Endothelial cell of umbilical vein (primary cell): ENCODE results near the gene CADM4. TPM values are rescaled to one million over a fixed set of nuclear protein-coding genes. Genes with fewer than 3 reads are reported as not detected.

Source experiments
- BruUV-seq: library from RNA; stranded (reverse); fragments of 400-500 nt; replicated peaks from 2 replicates; lab custom pipeline; 2021; lab: Mats Ljungman, UMichigan
- CTCF ChIA-PET: fragments of 300-600, 350-600 bp; sonication (Branson Sonifier 250); formaldehyde crosslinking; loops from one replicate; lab custom pipeline; 2021; ENCODE audit warnings: antibody characterized with exemption, inconsistent platforms; lab: Charles Lee
- POLR2A ChIA-PET: fragments of 300-600, 350-600 bp; sonication (Branson Sonifier 250); formaldehyde crosslinking; loops from one replicate; lab custom pipeline; 2021; ENCODE audit warnings: antibody characterized with exemption, inconsistent platforms; lab: Charles Lee
- DNase-seq: peaks from one replicate; pipeline ENCODE4 v3.0.0-alpha.2; 2011; ENCODE audit warnings: low read depth, low spot score
- FAIRE-seq: peaks from 2 replicates; lab custom pipeline; 2011; peaks lifted over from hg19 to GRCh38; lab: Jason Lieb, UNC
- H2AFZ ChIP-seq: 2 replicates; pipeline ENCODE4 v1.6.0; 2012; ENCODE audit warnings: low read depth, low read length, control low read depth, inconsistent platforms
- H3K27ac ChIP-seq: 2 replicates; pipeline ENCODE4 v1.5.1; 2011; ENCODE audit warnings: low read depth, mild to moderate bottlenecking, control low read depth, low read length, moderate library complexity; ENCODE audit not compliant: insufficient read depth
- H3K27me3 ChIP-seq, 2 experiments: 2 replicates each; pipeline versions ENCODE4 v1.6.0 to v1.6.1; 2011; ENCODE audit warnings: low read length in 2 of 2, mixed read lengths in 1 of 2; ENCODE audit not compliant: control insufficient read depth in 2 of 2, insufficient read depth in 2 of 2
- H3K36me3 ChIP-seq, 2 experiments: 2 replicates in 1 of 2; 3 replicates in 1 of 2; pipeline ENCODE4 v1.5.1; 2011; ENCODE audit warnings: low read length in 2 of 2, mild to moderate bottlenecking in 1 of 2, moderate library complexity in 1 of 2; ENCODE audit not compliant: control insufficient read depth in 2 of 2, insufficient read depth in 2 of 2; ENCODE audit errors: extremely low read depth in 1 of 2
- H3K4me1 ChIP-seq: 3 replicates; pipeline ENCODE4 v1.5.1; 2011; ENCODE audit warnings: mild to moderate bottlenecking, low read length; ENCODE audit not compliant: control insufficient read depth, insufficient read depth; ENCODE audit errors: extremely low read depth
- H3K4me2 ChIP-seq: 2 replicates; pipeline ENCODE4 v1.6.1; 2011; ENCODE audit warnings: low read length, control low read depth, mixed read lengths; ENCODE audit not compliant: insufficient read depth
- H3K4me3 ChIP-seq, 3 experiments: fragments of 200-600 bp in 1 of 3; sonication (generic), shearing (Covaris generic) in 1 of 3; replicated peaks in 1 of 3; 2 replicates each; pipeline ENCODE4 v1.5.1; 2011 to 2016; ENCODE audit warnings: control low read depth in 3 of 3, low read length in 3 of 3, mild to moderate bottlenecking in 2 of 3, inconsistent platforms in 1 of 3, low read depth in 1 of 3, moderate library complexity in 1 of 3; ENCODE audit not compliant: insufficient read depth in 1 of 3
- H3K79me2 ChIP-seq: 2 replicates; pipeline ENCODE4 v1.6.0; 2012; ENCODE audit warnings: low read length, inconsistent platforms; ENCODE audit not compliant: control insufficient read depth, insufficient read depth
- H3K9ac ChIP-seq: replicated peaks from 2 replicates; pipeline ENCODE3; 2011; ENCODE audit warnings: low read length, control low read depth; ENCODE audit not compliant: insufficient read depth; ENCODE audit errors: extremely low read depth
- H3K9me1 ChIP-seq: replicated peaks from 3 replicates; pipeline ENCODE4 v1.6.0; 2011; ENCODE audit warnings: mild to moderate bottlenecking, low read length; ENCODE audit not compliant: control insufficient read depth, insufficient read depth; ENCODE audit errors: extremely low read depth
- H3K9me3 ChIP-seq: replicated peaks from 2 replicates; pipeline ENCODE4 v1.5.1; 2012; ENCODE audit warnings: low read length, inconsistent platforms; ENCODE audit not compliant: control insufficient read depth, insufficient read depth
- H4K20me1 ChIP-seq: replicated peaks from 2 replicates; pipeline ENCODE3; 2011; ENCODE audit warnings: mild to moderate bottlenecking, low read length; ENCODE audit not compliant: control insufficient read depth, insufficient read depth; ENCODE audit errors: extremely low read depth
- EZH2 ChIP-seq: IDR thresholded peaks from 2 replicates; pipeline ENCODE4 v1.6.1; 2012; ENCODE audit warnings: borderline replicate concordance, low read depth, mild to moderate bottlenecking, moderate library complexity, low read length, inconsistent platforms; ENCODE audit not compliant: severe bottlenecking
- FOS ChIP-seq: IDR thresholded peaks from 2 replicates; pipeline ENCODE4 v1.6.1; 2011; ENCODE audit warnings: mild to moderate bottlenecking, low read length, moderate library complexity, borderline replicate concordance; ENCODE audit not compliant: insufficient read depth
- GATA2 ChIP-seq: IDR thresholded peaks from 2 replicates; pipeline ENCODE4 v1.7.0; 2011; ENCODE audit warnings: low read depth, mild to moderate bottlenecking, moderate library complexity, mixed read lengths, low read length; ENCODE audit not compliant: insufficient read length, insufficient read depth
- JUN ChIP-seq: IDR thresholded peaks from 2 replicates; pipeline ENCODE4 v1.6.1; 2011; ENCODE audit warnings: borderline replicate concordance, low read depth; ENCODE audit not compliant: insufficient read length, insufficient read depth
- MYC ChIP-seq: IDR thresholded peaks from one replicate; pipeline ENCODE4 v1.6.1; 2011; ENCODE audit warnings: mild to moderate bottlenecking, low read depth, low read length
- POLR2A ChIP-seq: IDR thresholded peaks from 2 replicates; pipeline ENCODE4 v1.6.1; 2012; ENCODE audit warnings: low read depth, mild to moderate bottlenecking, control low read depth, low read length
- POLR2AphosphoS5 ChIP-seq: IDR thresholded peaks from 2 replicates; pipeline ENCODE4 v1.6.1; 2012; ENCODE audit warnings: low read depth, mild to moderate bottlenecking, control low read depth, low read length, moderate library complexity; ENCODE audit not compliant: insufficient read depth
- dilution Hi-C: fragments of 300-500 bp; cut with MboI; formaldehyde crosslinking; loops from one replicate; pipeline ENCODE4 v1.15.0; 2019; ENCODE audit warnings: low sequenced_read_pairs; ENCODE audit not compliant: extremely low pct_ligation_motif_present
- intact Hi-C: fragments of 100-400 bp; cut with micrococcal nuclease; formaldehyde crosslinking; loops from one replicate; pipeline ENCODE4 v1.10.0; 2022
- polyA plus RNA-seq, 4 experiments: library from polyadenylated mRNA; depleted of rRNA in 3 of 4; stranded (reverse) in 3 of 4; unstranded in 1 of 4; fragments of >200 nt; gene quantifications; 2 replicates each; pipeline versions ENCODE4 v1.2.1 to v1.2.3, GENCODE V29; 2011 to 2012; ENCODE audit warnings: missing spikeins in 1 of 4
- total RNA-seq: library from RNA; stranded (reverse); gene quantifications from 2 replicates; pipeline ENCODE4 v1.2.3, GENCODE V29; 2021
- TF ChIP-seq, protein P1 (sequence below), 2 donors: IDR thresholded peaks; 1 replicate in 1 of 2; 2 replicates in 1 of 2; pipeline ENCODE4 v1.5.1; 2011; ENCODE audit warnings: low read length in 2 of 2, mild to moderate bottlenecking in 2 of 2, moderate library complexity in 2 of 2, control low read depth in 1 of 2, inconsistent platforms in 1 of 2, low read depth in 1 of 2; ENCODE audit not compliant: insufficient read depth in 1 of 2; ENCODE audit errors: extremely low read depth in 1 of 2
- TF ChIP-seq, protein P2 (sequence below): IDR thresholded peaks from 2 replicates; pipeline ENCODE4 v1.6.1; 2011; ENCODE audit not compliant: insufficient read depth, insufficient read length

Gene CADM4
- total and polyA plus RNA-seq, 2 donors (not counting 3 experiments of a cell fraction or from before 2014, with no cell fraction given) = 5.0 to 7.5 TPM

DNA sequence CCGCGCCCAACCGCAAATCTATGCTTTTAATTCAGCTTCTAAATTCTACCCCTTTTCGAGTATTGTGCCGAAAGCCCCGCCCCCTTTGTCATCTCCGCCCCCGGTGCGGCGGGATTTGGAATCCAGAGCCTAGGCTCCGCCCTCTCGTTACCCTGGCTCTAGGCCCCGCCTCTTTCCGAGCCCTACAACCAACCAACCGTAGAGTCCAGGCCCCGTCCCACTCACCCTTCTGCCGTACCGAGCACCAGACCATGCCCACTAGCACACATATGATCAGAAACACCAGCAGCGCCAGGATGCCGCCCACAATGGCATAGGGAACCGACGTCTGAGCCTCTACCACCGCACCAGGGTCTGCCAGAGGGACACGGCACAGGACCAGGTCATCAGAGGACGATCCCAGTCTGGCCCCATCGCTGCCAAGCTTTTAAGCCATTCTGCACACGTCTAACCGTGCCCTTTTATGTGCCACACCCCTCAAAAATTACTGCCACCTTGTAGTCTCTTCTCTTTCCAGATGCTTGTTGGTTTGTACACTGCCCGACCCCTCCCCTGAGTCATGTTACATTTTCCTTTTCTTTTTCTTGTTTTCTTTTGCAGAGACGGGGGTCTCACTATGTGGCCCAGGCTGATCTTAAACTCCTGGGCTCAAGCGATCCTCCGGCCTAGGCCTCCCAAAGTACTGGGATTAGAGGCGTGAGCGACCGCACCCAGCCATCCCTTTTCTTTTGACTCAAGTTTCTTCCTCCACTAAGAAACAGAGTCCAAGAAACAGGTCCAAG lies 15.6 kb downstream of the CADM4 start:
- Histone ChIP-seq H3K9ac (no peak overlapping the region), H3K9me1 (no peaks in the 10 kb centered on the region), H3K79me2 (no peaks in the 10 kb centered on the region), H3K27me3 (no peaks in the 10 kb centered on the region), H2AFZ (no peak overlapping the region), H3K9me3 (no peaks in the 10 kb centered on the region), H3K4me2 (no peak overlapping the region), H3K4me3 (no peak overlapping the region), H3K4me1 (peaks cover 7% of the 10 kb centered on the region), H3K36me3 (no peaks in the 10 kb centered on the region), H3K27ac (no peak overlapping the region), H4K20me1 (no peaks in the 10 kb centered on the region)
- CTCF ChIA-PET = interaction anchor here (0.8 kb wide), 1 partner anchor 29 kb away, joined by 3 read pairs; no protein-coding TSS in a partner anchor
- no peak for FAIRE-seq
- POLR2A ChIA-PET = no interaction called here
- TF ChIP-seq POLR2A (no peak), GATA2 (no peak), MYC (no peak), EZH2 (no peak), POLR2AphosphoS5 (no peak), FOS (no peak), JUN (no peak)
- TF ChIP-seq, protein P1, sequence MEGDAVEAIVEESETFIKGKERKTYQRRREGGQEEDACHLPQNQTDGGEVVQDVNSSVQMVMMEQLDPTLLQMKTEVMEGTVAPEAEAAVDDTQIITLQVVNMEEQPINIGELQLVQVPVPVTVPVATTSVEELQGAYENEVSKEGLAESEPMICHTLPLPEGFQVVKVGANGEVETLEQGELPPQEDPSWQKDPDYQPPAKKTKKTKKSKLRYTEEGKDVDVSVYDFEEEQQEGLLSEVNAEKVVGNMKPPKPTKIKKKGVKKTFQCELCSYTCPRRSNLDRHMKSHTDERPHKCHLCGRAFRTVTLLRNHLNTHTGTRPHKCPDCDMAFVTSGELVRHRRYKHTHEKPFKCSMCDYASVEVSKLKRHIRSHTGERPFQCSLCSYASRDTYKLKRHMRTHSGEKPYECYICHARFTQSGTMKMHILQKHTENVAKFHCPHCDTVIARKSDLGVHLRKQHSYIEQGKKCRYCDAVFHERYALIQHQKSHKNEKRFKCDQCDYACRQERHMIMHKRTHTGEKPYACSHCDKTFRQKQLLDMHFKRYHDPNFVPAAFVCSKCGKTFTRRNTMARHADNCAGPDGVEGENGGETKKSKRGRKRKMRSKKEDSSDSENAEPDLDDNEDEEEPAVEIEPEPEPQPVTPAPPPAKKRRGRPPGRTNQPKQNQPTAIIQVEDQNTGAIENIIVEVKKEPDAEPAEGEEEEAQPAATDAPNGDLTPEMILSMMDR (IDR thresholded peaks at IDR 0.05; ENCODE audit: extremely low read depth in 1 of 2, insufficient read depth in 1 of 2, low read depth in 1 of 2, low read length in 2 of 2) = no peak
- TF ChIP-seq, protein P2, sequence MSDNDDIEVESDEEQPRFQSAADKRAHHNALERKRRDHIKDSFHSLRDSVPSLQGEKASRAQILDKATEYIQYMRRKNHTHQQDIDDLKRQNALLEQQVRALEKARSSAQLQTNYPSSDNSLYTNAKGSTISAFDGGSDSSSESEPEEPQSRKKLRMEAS = no peak
- BruUV-seq = no TSS peak
- intact Hi-C loops = no loop called here
- no peak for DNase-seq
- dilution Hi-C loops = no loop called here
